ENCODE data around the gene ASB2.

ASB2 gene

GRCh38 chr14:93898081-93898611 lies 78.2 kb downstream of the ASB2 start:
- no peak for DNase-seq

DNA sequence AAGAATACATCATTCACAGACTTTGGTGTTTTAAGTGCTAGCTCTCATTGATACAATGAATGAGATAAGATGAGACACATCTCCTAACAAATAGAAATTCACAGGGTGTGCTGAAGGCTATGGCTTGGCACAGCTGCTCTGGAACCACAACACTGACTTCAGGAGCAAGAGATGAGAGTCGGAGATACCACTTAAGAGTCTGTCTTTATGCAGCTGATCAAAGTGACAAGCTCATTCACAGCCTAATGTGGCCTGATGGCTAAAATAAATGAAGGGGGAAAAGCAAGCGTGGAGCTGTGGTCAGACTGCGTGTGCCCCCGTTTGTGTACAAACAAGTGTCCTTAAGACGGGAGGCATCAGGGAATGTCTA lies 78.9 kb downstream of the ASB2 start:
- no peak for DNase-seq

DNA sequence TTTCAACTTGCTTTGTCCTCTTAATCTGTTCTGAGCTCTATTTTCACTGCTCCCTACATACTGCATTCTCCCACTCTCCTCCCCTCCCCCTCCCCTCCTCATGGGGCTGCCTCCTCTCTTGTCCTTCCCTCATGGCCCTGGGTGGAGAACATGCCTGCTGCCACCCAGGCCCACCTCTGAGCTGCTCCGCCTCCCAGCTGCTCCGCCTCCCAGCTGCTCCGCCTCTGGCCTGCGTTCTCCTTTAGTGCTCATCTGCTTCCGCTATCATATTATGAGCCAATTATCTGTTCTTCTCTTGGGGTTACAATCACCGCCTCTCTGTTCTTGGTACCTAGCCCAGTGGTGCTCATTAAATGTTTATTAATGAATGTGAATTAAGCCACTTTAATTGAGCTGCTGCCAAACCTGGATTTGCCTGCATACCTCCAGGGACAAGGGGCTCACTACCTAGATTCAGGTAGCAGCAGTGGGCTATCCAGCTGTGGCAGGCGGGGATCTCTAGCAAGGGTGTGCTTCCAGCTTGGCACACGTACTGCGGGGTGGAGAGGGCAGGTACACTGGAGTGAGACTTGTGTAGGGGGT lies 81.3 kb downstream of the ASB2 start:
- DNase-seq, result no peak

DNA sequence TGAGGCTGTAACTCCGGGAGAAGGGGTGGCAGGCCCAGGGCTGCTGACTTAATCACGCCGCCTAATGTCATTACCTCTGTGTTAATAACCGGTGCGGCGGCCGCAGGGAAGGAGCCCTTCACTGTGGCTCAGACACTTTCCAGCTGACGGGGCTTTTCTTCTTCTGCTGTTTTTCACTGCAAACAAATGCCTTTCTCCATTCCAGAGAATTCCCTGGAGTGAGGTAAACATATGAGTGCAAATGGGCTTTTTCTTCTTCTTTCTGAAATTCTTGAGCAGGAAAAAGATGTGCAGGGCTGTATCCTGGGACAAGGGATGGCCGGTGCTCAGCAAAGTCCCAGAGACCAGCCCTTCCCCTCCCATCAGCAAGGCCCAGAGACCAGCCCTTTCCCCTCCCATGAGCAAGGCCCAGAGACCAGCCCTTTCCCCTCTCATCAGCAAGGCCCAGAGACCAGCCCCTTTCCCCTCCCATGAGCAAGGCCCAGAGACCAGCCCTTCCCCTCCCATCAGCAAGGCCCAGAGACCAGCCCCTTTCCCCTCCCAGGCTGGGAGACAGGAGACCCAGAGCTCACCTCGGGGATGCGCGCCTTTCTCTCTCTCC lies 82.6 kb downstream of the ASB2 start:
- DNase-seq, result no peak

DNA sequence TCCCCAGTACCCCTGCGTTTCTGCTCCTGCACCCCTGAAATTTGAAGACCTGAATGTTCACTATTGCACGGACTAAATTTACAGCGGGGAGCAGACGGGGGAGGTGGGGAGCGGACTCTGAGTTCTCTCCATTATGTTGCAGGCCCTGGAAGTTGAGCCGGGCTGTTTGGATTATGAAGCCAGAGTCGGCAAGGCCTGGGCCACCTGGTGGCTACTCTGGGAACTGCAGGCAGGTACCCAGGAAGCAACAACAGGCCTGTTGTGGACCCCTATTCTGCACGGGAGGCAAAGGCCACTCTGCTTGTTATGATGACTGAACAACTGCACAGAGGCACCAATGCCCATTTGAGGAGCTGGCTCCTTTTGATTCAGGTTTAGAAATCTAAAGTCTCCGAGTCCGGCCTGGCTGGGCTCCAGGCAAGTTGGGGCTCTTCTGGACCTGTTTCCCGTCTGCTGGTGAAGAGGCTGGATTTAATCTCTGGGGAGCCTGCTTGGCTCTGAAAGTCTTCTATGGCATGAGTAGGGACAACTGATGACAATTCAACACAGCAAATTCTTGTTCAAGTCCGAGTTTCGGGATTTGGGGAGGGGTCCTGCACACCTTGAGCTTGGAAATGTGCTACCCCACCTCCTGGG lies 83.3 kb downstream of the ASB2 start:
- peak; percentile 5 for DNase-seq

DNA sequence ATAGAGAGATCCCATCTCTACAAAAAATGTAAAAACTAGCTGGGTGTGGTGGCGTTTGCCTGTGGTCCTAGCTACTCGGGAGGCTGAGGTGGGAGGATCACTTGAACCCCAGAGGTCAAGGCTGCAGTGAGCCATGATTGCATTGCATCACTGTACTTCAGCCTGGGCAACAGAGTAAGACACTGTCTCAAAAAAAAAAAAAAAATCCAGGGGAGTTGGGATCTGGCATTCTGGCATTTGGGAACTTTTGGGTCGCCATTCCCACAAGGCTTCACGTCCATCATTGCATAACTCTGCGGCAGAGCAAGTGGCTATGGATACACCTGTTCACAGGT lies 83.9 kb downstream of the ASB2 start:
- DNase-seq, result no peak

- DNase-seq, result no peak
Measured at GRCh38 chr14:93891756-93892504, 84.4 kb downstream of the ASB2 start.

GRCh38 chr14:93889739-93890483 lies 86.5 kb downstream of the ASB2 start:
- DNase-seq, result no peak

DNA sequence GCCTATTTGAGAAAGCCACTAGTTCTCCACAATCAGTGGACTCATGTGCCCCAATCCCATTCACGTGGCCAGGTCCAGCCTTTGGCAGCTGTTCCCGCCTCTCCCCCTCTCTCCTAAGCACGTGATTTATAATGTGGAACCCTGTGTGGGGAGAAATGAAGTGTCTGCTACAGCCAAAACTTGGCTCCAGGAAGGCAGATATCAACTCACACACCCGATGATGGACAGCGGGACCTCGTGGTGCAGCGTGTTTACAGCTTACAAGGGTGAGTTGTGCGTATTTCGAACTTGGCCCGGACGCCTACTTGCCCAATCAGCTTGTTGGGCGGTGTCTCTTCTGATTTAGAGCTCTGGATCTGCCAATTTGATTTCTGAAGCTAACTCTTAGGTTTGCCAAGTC lies 87.4 kb downstream of the ASB2 start:
- no peak for DNase-seq

GRCh38 chr14:93884950-93885349 lies 91.4 kb downstream of the ASB2 start:
- DNase-seq, result no peak
